Measurements from ENCODE around the gene TPBGL. TPM values are rescaled to one million over a fixed set of nuclear protein-coding genes. Genes with fewer than 3 reads are reported as not detected.

The TPBGL gene
- total RNA-seq, 1 donor from 2014 or later, result 0.47 TPM

GRCh38 chr11:75223954-75224643 lies 16.5 kb upstream of the TPBGL start:
- no peak overlapping the region for H3K27ac ChIP-seq
- H3K9me3 ChIP-seq, result no peaks in the 10 kb centered on the region
- DNase-seq (no peak), ATAC-seq (no peak)
- no peaks in the 10 kb centered on the region for H3K4me1 ChIP-seq
- no peaks in the 10 kb centered on the region for H3K36me3 ChIP-seq
- H3K27me3 ChIP-seq (ENCODE audit: low read depth), result no peaks in the 10 kb centered on the region
- no peak overlapping the region for H3K4me3 ChIP-seq
- intact Hi-C loops (cut with DNase I), result no loop called here
- TF ChIP-seq CTCF (IDR thresholded peaks at IDR 0.05), result no peak

- peaks cover 1% of the 10 kb centered on the region for H3K27me3 ChIP-seq (ENCODE audit: low read depth)
- no peak overlapping the region for H3K4me3 ChIP-seq
- no peaks in the 10 kb centered on the region for H3K4me1 ChIP-seq
- intact Hi-C loops (cut with DNase I), result no loop called here
- H3K9me3 ChIP-seq, result no peaks in the 10 kb centered on the region
- TF ChIP-seq CTCF (IDR thresholded peaks at IDR 0.05), result no peak
- no peaks in the 10 kb centered on the region for H3K36me3 ChIP-seq
- no peak overlapping the region for H3K27ac ChIP-seq
- no peak for ATAC-seq
- no peak for DNase-seq
These were observed 14.8 kb upstream of the TPBGL start for GRCh38 chr11:75225794-75226193.

- intact Hi-C loops (cut with DNase I), result no loop called here
- DNase-seq (no peak), ATAC-seq (no peak)
- no peak for TF ChIP-seq CTCF (IDR thresholded peaks at IDR 0.05)
- Histone ChIP-seq H3K36me3 (no peaks in the 10 kb centered on the region), H3K27me3 (ENCODE audit: low read depth) (peaks cover 8% of the 10 kb centered on the region), H3K4me1 (no peaks in the 10 kb centered on the region), H3K9me3 (no peaks in the 10 kb centered on the region), H3K4me3 (no peak overlapping the region), H3K27ac (no peak overlapping the region)
These were observed 11.1 kb upstream of the TPBGL start for GRCh38 chr11:75229466-75229865.

- ATAC-seq, result no peak
- no peaks in the 10 kb centered on the region for H3K4me1 ChIP-seq
- no peaks in the 10 kb centered on the region for H3K9me3 ChIP-seq
- no peak for DNase-seq
- no peak overlapping the region for H3K27ac ChIP-seq
- H3K27me3 ChIP-seq (ENCODE audit: low read depth), result peaks cover 8% of the 10 kb centered on the region
- no peaks in the 10 kb centered on the region for H3K36me3 ChIP-seq
- H3K4me3 ChIP-seq, result no peak overlapping the region
- intact Hi-C loops (cut with DNase I), result no loop called here
- no peak for TF ChIP-seq CTCF (IDR thresholded peaks at IDR 0.05)
These were observed 10.0 kb upstream of the TPBGL start for GRCh38 chr11:75230621-75231020.

- no peaks in the 10 kb centered on the region for H3K4me1 ChIP-seq
- intact Hi-C loops (cut with DNase I), result no loop called here
- ATAC-seq, result peak in 1 of 2 donors; percentile 35
- H3K9me3 ChIP-seq, result no peaks in the 10 kb centered on the region
- TF ChIP-seq CTCF (IDR thresholded peaks at IDR 0.05), result no peak
- H3K27ac ChIP-seq, result no peak overlapping the region
- DNase-seq, result no peak
- no peak overlapping the region for H3K4me3 ChIP-seq
- H3K27me3 ChIP-seq (ENCODE audit: low read depth), result peaks cover 26% of the 10 kb centered on the region
- H3K36me3 ChIP-seq, result no peaks in the 10 kb centered on the region
These were observed 6.8 kb upstream of the TPBGL start for GRCh38 chr11:75233754-75234172.

Measured in lower lobe of right lung (tissue), 2 donors.